H9 (cell line): ENCODE results near the gene TCEA3. TPM values are rescaled to one million over a fixed set of nuclear protein-coding genes. Genes with fewer than 3 reads are reported as not detected.
A peak's percentile ranks its signal among the peaks of the same experiment; 100 is the strongest.

Experiments used
- DNase-seq: peaks from one replicate; pipeline ENCODE4 v3.0.0-alpha.2; 2017
- H2AFZ ChIP-seq: one replicate; pipeline ENCODE4 v1.6.1; 2013; ENCODE audit warnings: mild to moderate bottlenecking, low read length, control low read depth, moderate library complexity
- H2AK5ac ChIP-seq: 2 replicates; pipeline ENCODE4 v1.6.1; 2013; ENCODE audit warnings: low read length, control low read depth, mixed read lengths; ENCODE audit not compliant: insufficient read length
- H2BK120ac ChIP-seq: one replicate; pipeline ENCODE4 v1.6.1; 2013; ENCODE audit warnings: low read depth, mild to moderate bottlenecking, low read length, control low read depth, inconsistent platforms; ENCODE audit not compliant: poor library complexity, severe bottlenecking
- H2BK12ac ChIP-seq: 2 replicates; pipeline ENCODE4 v1.6.1; 2013; ENCODE audit warnings: low read length, control low read depth, mixed read lengths, low read depth; ENCODE audit not compliant: insufficient read length
- H2BK15ac ChIP-seq: 2 replicates; pipeline ENCODE4 v1.6.1; 2013; ENCODE audit warnings: low read depth, low read length, control low read depth
- H2BK20ac ChIP-seq: one replicate; pipeline ENCODE4 v1.6.1; 2013; ENCODE audit warnings: low read depth, mild to moderate bottlenecking, low read length, control low read depth, inconsistent platforms; ENCODE audit not compliant: poor library complexity, severe bottlenecking
- H2BK5ac ChIP-seq: 2 replicates; pipeline ENCODE4 v1.6.1; 2013; ENCODE audit warnings: low read length, control low read depth, mixed read lengths; ENCODE audit not compliant: insufficient read length
- H3K14ac ChIP-seq: 2 replicates; pipeline ENCODE4 v1.6.1; 2013; ENCODE audit warnings: low read length, control low read depth; ENCODE audit not compliant: insufficient read depth
- H3K18ac ChIP-seq: 2 replicates; pipeline ENCODE4 v1.6.1; 2013; ENCODE audit warnings: low read depth, mild to moderate bottlenecking, mixed read lengths, low read length, control low read depth; ENCODE audit not compliant: insufficient read length
- H3K23ac ChIP-seq: 2 replicates; pipeline ENCODE4 v1.6.1; 2013; ENCODE audit warnings: low read length, control low read depth, mixed read lengths, low read depth; ENCODE audit not compliant: insufficient read length
- H3K23me2 ChIP-seq: 2 replicates; pipeline ENCODE4 v1.6.1; 2013; ENCODE audit warnings: low read depth, mild to moderate bottlenecking, mixed read lengths, low read length, control low read depth; ENCODE audit not compliant: insufficient read length, poor library complexity, severe bottlenecking
- H3K27ac ChIP-seq: 2 replicates; pipeline ENCODE4 v1.5.1; 2013; ENCODE audit warnings: low read length, control low read depth, mixed read lengths, low read depth; ENCODE audit not compliant: insufficient read length
- H3K27me3 ChIP-seq: 2 replicates; pipeline ENCODE4 v1.6.1; 2013; ENCODE audit warnings: low read length, control low read depth, inconsistent platforms; ENCODE audit not compliant: insufficient read depth
- H3K4ac ChIP-seq: 2 replicates; pipeline ENCODE4 v1.6.1; 2013; ENCODE audit warnings: low read depth, mild to moderate bottlenecking, control low read depth, inconsistent platforms, low read length, moderate library complexity
- H3K4me1 ChIP-seq: 2 replicates; pipeline ENCODE4 v1.6.1; 2013; ENCODE audit warnings: low read length, control low read depth, inconsistent platforms; ENCODE audit not compliant: insufficient read depth
- H3K4me2 ChIP-seq: 2 replicates; pipeline ENCODE4 v1.6.1; 2013; ENCODE audit warnings: low read length, control low read depth, mixed read lengths; ENCODE audit not compliant: insufficient read length, insufficient read depth
- H3K56ac ChIP-seq: 2 replicates; pipeline ENCODE4 v1.6.1; 2013; ENCODE audit warnings: low read depth, mild to moderate bottlenecking, mixed read lengths, low read length, control low read depth; ENCODE audit not compliant: insufficient read length
- H3K79me1 ChIP-seq: 2 replicates; pipeline ENCODE4 v1.6.1; 2013; ENCODE audit warnings: low read depth, mild to moderate bottlenecking, moderate library complexity, low read length, control low read depth, inconsistent platforms; ENCODE audit not compliant: insufficient read depth, poor library complexity, severe bottlenecking
- H3K79me2 ChIP-seq: 2 replicates; pipeline ENCODE4 v1.6.1; 2013; ENCODE audit warnings: low read length, control low read depth, inconsistent platforms; ENCODE audit not compliant: insufficient read depth
- H3K9ac ChIP-seq: 2 replicates; pipeline ENCODE4 v1.6.1; 2013; ENCODE audit warnings: low read length, control low read depth, mixed read lengths; ENCODE audit not compliant: insufficient read length; ENCODE audit errors: extremely low read depth
- H3K9me3 ChIP-seq: one replicate; pipeline ENCODE4 v1.6.1; 2013; ENCODE audit warnings: low read depth, low read length, inconsistent platforms; ENCODE audit not compliant: control insufficient read depth
- H3T11ph ChIP-seq: one replicate; pipeline ENCODE4 v1.6.1; 2013; ENCODE audit warnings: mild to moderate bottlenecking, low read length, control low read depth, inconsistent platforms
- H4K20me1 ChIP-seq: one replicate; pipeline ENCODE4 v1.6.1; 2013; ENCODE audit not compliant: control insufficient read depth, insufficient read length, insufficient read depth
- H4K5ac ChIP-seq: 2 replicates; pipeline ENCODE4 v1.6.1; 2013; ENCODE audit warnings: low read depth, mild to moderate bottlenecking, mixed read lengths, low read length, control low read depth; ENCODE audit not compliant: insufficient read length
- H4K8ac ChIP-seq: replicated peaks from 2 replicates; pipeline ENCODE4 v1.6.1; 2013; ENCODE audit warnings: low read length, control low read depth, mixed read lengths, low read depth; ENCODE audit not compliant: insufficient read length
- H4K91ac ChIP-seq: 2 replicates; pipeline ENCODE4 v1.6.1; 2013; ENCODE audit warnings: low read depth, mild to moderate bottlenecking, moderate library complexity, mixed read lengths, low read length, control low read depth; ENCODE audit not compliant: insufficient read length
- H3K27ac Mint-ChIP-seq, 3 experiments: 2 replicates in 2 of 3; 3 replicates in 1 of 3; pipeline ENCODE4 v1.8.0; 2020 to 2021; ENCODE audit warnings: mixed read lengths in 3 of 3, mild to moderate bottlenecking in 1 of 3, moderate library complexity in 1 of 3
- H3K27me3 Mint-ChIP-seq: 2 replicates; pipeline ENCODE4 v1.8.0; 2021; ENCODE audit warnings: low read depth, mild to moderate bottlenecking, moderate library complexity, mixed read lengths
- H3K36me3 Mint-ChIP-seq, 3 experiments: 2 replicates in 2 of 3; 3 replicates in 1 of 3; pipeline ENCODE4 v1.8.0; 2020 to 2021; ENCODE audit warnings: low read depth in 3 of 3, mixed read lengths in 3 of 3; ENCODE audit not compliant: insufficient read depth in 1 of 3
- H3K4me1 Mint-ChIP-seq, 2 experiments: 2 replicates each; pipeline ENCODE4 v1.8.0; 2020; ENCODE audit warnings: mixed read lengths in 2 of 2
- H3K4me3 Mint-ChIP-seq, 2 experiments: 2 replicates in 1 of 2; 3 replicates in 1 of 2; pipeline ENCODE4 v1.8.0; 2020 to 2021; ENCODE audit warnings: mild to moderate bottlenecking in 2 of 2, mixed read lengths in 2 of 2, moderate library complexity in 1 of 2
- H3K9me3 Mint-ChIP-seq, 2 experiments: 2 replicates in 1 of 2; 3 replicates in 1 of 2; pipeline ENCODE4 v1.8.0; 2020; ENCODE audit warnings: mild to moderate bottlenecking in 2 of 2, mixed read lengths in 2 of 2, moderate library complexity in 1 of 2
- CTCF ChIP-seq: fragments of 200-600 bp; sonication (generic); conservative IDR thresholded peaks from 3 replicates; pipeline ENCODE4 v1.8.0; 2021; ENCODE audit warnings: antibody characterized with exemption, mild to moderate bottlenecking
- WGBS: extraction: QIAGEN DNeasy Blood & Tissue Kit; methylation state at CpG from one replicate; pipeline ENCODE4 v1.1.7; 2013; ENCODE audit warnings: missing lambda C conversion rate, low lambda C conversion rate, mixed read lengths; ENCODE audit not compliant: insufficient read length; ENCODE audit errors: extremely low coverage; 5-methylcytosine and 5-hydroxymethylcytosine counted together
- total RNA-seq: library from RNA; stranded (reverse); gene quantifications from 2 replicates; pipeline ENCODE4 v1.2.1, GENCODE V29; 2021

The TCEA3 gene
- total RNA-seq, 1 experiment from 2014 or later, result 0.37 TPM

- no peaks in the 10 kb centered on the region for H3K9me3 ChIP-seq
- H2AK5ac ChIP-seq, result no peak overlapping the region
- no peak for DNase-seq
- H3K27me3 Mint-ChIP-seq, result peaks cover 30% of the 10 kb centered on the region
- H3K79me2 ChIP-seq, result no peaks in the 10 kb centered on the region
- no peak overlapping the region for H3K4me2 ChIP-seq
- H3K27ac ChIP-seq, result no peak overlapping the region
- H2BK15ac ChIP-seq, result no peak overlapping the region
- no peak overlapping the region for H3K56ac ChIP-seq
- H3K4me1 Mint-ChIP-seq, result peaks cover 32 to 40% of the 10 kb centered on the region in 2 experiments
- H3K27ac Mint-ChIP-seq, result no peak overlapping the region
- peaks cover 69% of the 10 kb centered on the region for H3K27me3 ChIP-seq
- H2BK5ac ChIP-seq, result no peak overlapping the region
- H2BK12ac ChIP-seq, result no peak overlapping the region
- H3K36me3 Mint-ChIP-seq, result no peaks in the 10 kb centered on the region; a peak in 2 of 7 replicates
- no peak overlapping the region for H3K23ac ChIP-seq
- H4K20me1 ChIP-seq, result peaks cover 3% of the 10 kb centered on the region
- no peak overlapping the region for H2BK120ac ChIP-seq
- no peak overlapping the region for H3K9ac ChIP-seq
- no peak overlapping the region for H3T11ph ChIP-seq
- H4K5ac ChIP-seq, result no peak overlapping the region
- no peaks in the 10 kb centered on the region; the same call in 1 of the 2 replicates for H3K4me1 ChIP-seq
- peaks cover 9 to 17% of the 10 kb centered on the region in 2 experiments; a peak in 4 of 5 replicates for H3K9me3 Mint-ChIP-seq
- H3K4me3 Mint-ChIP-seq, result peak overlapping the region in 1 of 2 experiments; percentile 47; a peak in 2 of 5 replicates
- H3K4ac ChIP-seq, result no peak overlapping the region
- H3K14ac ChIP-seq, result no peak overlapping the region
- no peak overlapping the region for H2BK20ac ChIP-seq
- no peak overlapping the region for H4K8ac ChIP-seq
- WGBS, result no CpG with 5 or more reads among the region's 5 CpGs
- H4K91ac ChIP-seq, result no peak overlapping the region
- H3K79me1 ChIP-seq, result no peaks in the 10 kb centered on the region
- TF ChIP-seq CTCF, result no peak
- no peak overlapping the region for H3K18ac ChIP-seq
- no peak overlapping the region for H2AFZ ChIP-seq
- H3K23me2 ChIP-seq, result peaks cover 5% of the 10 kb centered on the region
Measured at GRCh38 chr1:23370330-23370708, 54.2 kb downstream of the TCEA3 start.
